OCI-M1 (cell line): Measurements from ENCODE around the gene DPP4.

Experiments
- DNase-seq: peaks from one replicate; lab custom pipeline; 2025; lab: John Stamatoyannopoulos, UW

DPP4 gene

GRCh38 chr2:162073888-162074631 lies at the start of gene DPP4:
Gene DPP4 (minus strand): TSS chr2:162074215. CDS start chr2:162073981, 234 bp downstream.
- DNase-seq = no peak

- no peak for DNase-seq
Measured at GRCh38 chr2:162118166-162119031, 44.4 kb upstream of the DPP4 start.

- DNase-seq = peak; percentile 24
Measured at GRCh38 chr2:162116352-162116751, 42.3 kb upstream of the DPP4 start.

GRCh38 chr2:162115076-162115475 lies 41.1 kb upstream of the DPP4 start:
- DNase-seq = no peak

- no peak for DNase-seq
Measured at GRCh38 chr2:162114271-162114670, 40.3 kb upstream of the DPP4 start.

GRCh38 chr2:162113776-162114168 lies 39.8 kb upstream of the DPP4 start:
- DNase-seq = peak; percentile 88

GRCh38 chr2:162113088-162113775 lies 39.2 kb upstream of the DPP4 start:
- DNase-seq = peak; percentile 53

GRCh38 chr2:162111958-162112850 lies 38.2 kb upstream of the DPP4 start:
- no peak for DNase-seq

GRCh38 chr2:162107361-162107901 lies 33.4 kb upstream of the DPP4 start:
- DNase-seq = no peak

- DNase-seq = no peak
Measured at GRCh38 chr2:162106746-162107145, 32.7 kb upstream of the DPP4 start.

- DNase-seq = no peak
Measured at GRCh38 chr2:162106146-162106551, 32.1 kb upstream of the DPP4 start.

GRCh38 chr2:162103443-162104009 lies 29.5 kb upstream of the DPP4 start:
- peak; percentile 6 for DNase-seq

- DNase-seq = no peak
Measured at GRCh38 chr2:162100579-162100978, 26.6 kb upstream of the DPP4 start.

GRCh38 chr2:162099836-162100235 lies 25.8 kb upstream of the DPP4 start:
- DNase-seq = no peak

GRCh38 chr2:162092658-162093556 lies 18.9 kb upstream of the DPP4 start:
- DNase-seq = no peak

- no peak for DNase-seq
Measured at GRCh38 chr2:162092008-162092390, 18.0 kb upstream of the DPP4 start.

GRCh38 chr2:162091325-162092007 lies 17.5 kb upstream of the DPP4 start:
- DNase-seq = no peak

GRCh38 chr2:162090109-162090508 lies 16.1 kb upstream of the DPP4 start:
- no peak for DNase-seq

- no peak for DNase-seq
Measured at GRCh38 chr2:162086904-162087303, 12.9 kb upstream of the DPP4 start.
